Activated CD4-positive, alpha-beta T cell treated with anti-CD3 and anti-CD28 coated beads for 1 hour (primary cell): Measurements from ENCODE around the gene SLA2.
"Not testable (repeated sequence)": the region's sequence is repeated elsewhere in the genome, so short reads cannot be mapped to it uniquely, and the experiment has no call there.

Experiments used
- DNase-seq: peaks from one replicate; pipeline ENCODE4 v3.0.0-alpha.2; 2020

The SLA2 gene

GRCh38 chr20:36644706-36645095 lies 1.3 kb downstream of the SLA2 start:
- DNase-seq, result no peak

GRCh38 chr20:36644032-36644705 lies 1.8 kb downstream of the SLA2 start:
- DNase-seq, result peak; percentile 40

GRCh38 chr20:36642136-36642535 lies 3.9 kb downstream of the SLA2 start:
- no peak for DNase-seq

- no peak for DNase-seq
Measured at GRCh38 chr20:36641506-36641843, 4.5 kb downstream of the SLA2 start.

- not testable (repeated sequence) for DNase-seq
Measured at GRCh38 chr20:36638876-36639400, 7.1 kb downstream of the SLA2 start.

- no peak for DNase-seq
Measured at GRCh38 chr20:36634342-36634741, 11.7 kb downstream of the SLA2 start.

- no peak for DNase-seq
Measured at GRCh38 chr20:36633285-36633772, 12.7 kb downstream of the SLA2 start.

- no peak for DNase-seq
Measured at GRCh38 chr20:36632487-36633284, 13.3 kb downstream of the SLA2 start.

GRCh38 chr20:36632147-36632486 lies 13.9 kb downstream of the SLA2 start:
- no peak for DNase-seq

- no peak for DNase-seq
Measured at GRCh38 chr20:36631646-36632045, 14.3 kb downstream of the SLA2 start.

- peak; percentile 22 for DNase-seq
Measured at GRCh38 chr20:36629719-36630681, 16.0 kb downstream of the SLA2 start.

GRCh38 chr20:36628076-36628475 lies 17.9 kb downstream of the SLA2 start:
- no peak for DNase-seq

- DNase-seq, result no peak
Measured at GRCh38 chr20:36624944-36625324, 21.1 kb downstream of the SLA2 start.

GRCh38 chr20:36624068-36624943 lies 21.7 kb downstream of the SLA2 start:
- no peak for DNase-seq

- no peak for DNase-seq
Measured at GRCh38 chr20:36623444-36623843, 22.6 kb downstream of the SLA2 start.

GRCh38 chr20:36620917-36621316 lies 25.1 kb downstream of the SLA2 start:
- no peak for DNase-seq

GRCh38 chr20:36614781-36615557 lies 31.0 kb downstream of the SLA2 start:
- no peak for DNase-seq

- no peak for DNase-seq
Measured at GRCh38 chr20:36613974-36614373, 32.0 kb downstream of the SLA2 start.

GRCh38 chr20:36611625-36612024 lies 34.4 kb downstream of the SLA2 start:
- no peak for DNase-seq

GRCh38 chr20:36608388-36608728 lies 37.6 kb downstream of the SLA2 start:
- DNase-seq, result not testable (repeated sequence)
